Mucosa of descending colon (tissue), 3 donors: ENCODE measurements around the gene LGALS13. TPM values are rescaled to one million over a fixed set of nuclear protein-coding genes. Genes with fewer than 3 reads are reported as not detected.
"Not testable (repeated sequence)": the region's sequence is repeated elsewhere in the genome, so short reads cannot be mapped to it uniquely, and the experiment has no call there.

Experiments
- ATAC-seq: fragments of 200-7000 bp; cut with Tn5 transposase; one replicate; pipeline ENCODE4 v1.9.1; 2020; ENCODE audit warnings: mild to moderate bottlenecking, moderate library complexity
- DNase-seq, 3 donors: peaks; one replicate each; pipeline ENCODE4 v3.0.0-alpha.2; 2020
- H3K36me3 ChIP-seq: fragments of 200-600 bp; one replicate; pipeline ENCODE4 v1.8.0; 2021; ENCODE audit warnings: low read depth, mild to moderate bottlenecking
- H3K4me1 ChIP-seq: fragments of 200-600 bp; one replicate; pipeline ENCODE4 v1.8.0; 2021; ENCODE audit warnings: low read depth, mild to moderate bottlenecking
- H3K4me3 ChIP-seq: fragments of 200-600 bp; one replicate; pipeline ENCODE4 v1.8.0; 2021; ENCODE audit warnings: mild to moderate bottlenecking
- H3K9me3 ChIP-seq: fragments of 200-600 bp; one replicate; pipeline ENCODE4 v1.8.0; 2021; ENCODE audit warnings: mild to moderate bottlenecking
- CTCF ChIP-seq: fragments of 200-600 bp; IDR thresholded peaks from one replicate; pipeline ENCODE4 v1.8.0; 2022; ENCODE audit warnings: antibody characterized with exemption, mild to moderate bottlenecking
- intact Hi-C, 2 donors: fragments of 100-400 bp; cut with DNase I in 1 of 2; cut with micrococcal nuclease in 1 of 2; formaldehyde crosslinking; loops; one replicate each; pipeline versions ENCODE4 v1.11.0 to v1.11.1; 2022; cut with DNase I, micrococcal nuclease
- total RNA-seq, 3 donors: library from RNA; stranded (reverse); fragmentation: NEBNext Ultra II Directional in 2 of 3; extraction: Animal tissue kit (Norgen Biotek cat#: 25700) in 2 of 3; gene quantifications; one replicate each; pipeline versions ENCODE4 v1.2.1 to v1.2.4, GENCODE V29; 2021 to 2023
- donor health status: DM: no; HTN: no; CAD: no; lungs with moderate emphysema.
- donor health status: DM: no; HTN: no; CAD: no.
- donor health status: DM: no; HTN: yes; CAD: no.

Gene LGALS13
- total RNA-seq, 3 donors from 2014 or later = not detected

- H3K4me3 ChIP-seq = no peak overlapping the region
- no peak for DNase-seq
- TF ChIP-seq CTCF = no peak
- ATAC-seq = no peak
- no peaks in the 10 kb centered on the region for H3K36me3 ChIP-seq
- H3K9me3 ChIP-seq = peaks cover 3% of the 10 kb centered on the region
- H3K4me1 ChIP-seq = no peaks in the 10 kb centered on the region
- intact Hi-C loops = no loop called here
These were observed 11.3 kb downstream of the LGALS13 start for GRCh38 chr19:39613597-39613996.

GRCh38 chr19:39617745-39618144 lies 15.4 kb downstream of the LGALS13 start:
- no peak overlapping the region for H3K4me3 ChIP-seq
- no peak for TF ChIP-seq CTCF
- intact Hi-C loops = no loop called here
- no peaks in the 10 kb centered on the region for H3K36me3 ChIP-seq
- DNase-seq (no peak), ATAC-seq (no peak)
- H3K9me3 ChIP-seq = peaks cover 3% of the 10 kb centered on the region
- H3K4me1 ChIP-seq = no peaks in the 10 kb centered on the region

- DNase-seq (no peak), ATAC-seq (no peak)
- Histone ChIP-seq H3K4me1 (no peaks in the 10 kb centered on the region), H3K9me3 (no peaks in the 10 kb centered on the region), H3K36me3 (no peaks in the 10 kb centered on the region), H3K4me3 (no peak overlapping the region)
- TF ChIP-seq CTCF = no peak
- intact Hi-C loops = no loop called here
These were observed 21.6 kb downstream of the LGALS13 start for GRCh38 chr19:39623946-39624345.

- H3K4me1 ChIP-seq, ATAC-seq, H3K4me3 ChIP-seq, H3K36me3 ChIP-seq, DNase-seq, H3K9me3 ChIP-seq, intact Hi-C loops: not testable (repeated sequence)
These were observed 25.3 kb downstream of the LGALS13 start for GRCh38 chr19:39627631-39628030.

GRCh38 chr19:39631178-39631577 lies 28.9 kb downstream of the LGALS13 start:
- H3K36me3 ChIP-seq = no peaks in the 10 kb centered on the region
- no peak for TF ChIP-seq CTCF
- no peaks in the 10 kb centered on the region for H3K9me3 ChIP-seq
- H3K4me1 ChIP-seq = no peaks in the 10 kb centered on the region
- no peak for ATAC-seq
- DNase-seq = no peak
- intact Hi-C loops = no loop called here
- H3K4me3 ChIP-seq = no peak overlapping the region

GRCh38 chr19:39631626-39632025 lies 29.3 kb downstream of the LGALS13 start:
- Histone ChIP-seq H3K4me3 (no peak overlapping the region), H3K36me3 (no peaks in the 10 kb centered on the region), H3K9me3 (no peaks in the 10 kb centered on the region), H3K4me1 (no peaks in the 10 kb centered on the region)
- no peak for TF ChIP-seq CTCF
- DNase-seq (no peak), ATAC-seq (no peak)
- intact Hi-C loops = no loop called here
